ENCODE measurements around the gene CIRBP.

The CIRBP gene

DNA sequence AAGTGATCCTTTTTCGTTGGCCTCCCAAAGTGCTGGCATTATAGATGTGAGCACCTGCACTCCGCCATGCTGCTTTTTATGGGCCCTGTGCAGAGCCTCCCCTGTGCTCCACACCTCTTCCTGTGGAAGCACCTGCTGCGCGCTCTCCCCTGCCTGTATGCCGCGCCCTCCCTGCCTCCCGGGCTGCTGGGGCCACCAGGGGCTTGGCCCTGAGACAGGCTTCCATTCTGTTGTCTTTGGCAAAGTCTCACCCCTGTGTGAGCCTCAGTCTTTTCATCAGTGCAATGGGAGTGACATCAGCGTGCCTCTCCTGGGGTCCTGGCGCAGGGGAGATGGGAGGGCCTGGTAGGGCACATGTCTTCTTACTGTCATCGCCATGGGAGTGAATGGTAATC, 7.5 kb downstream of the CIRBP start:
- FAIRE-seq (no peak), DNase-seq (ENCODE audit: insufficient read length, low spot score) (no peak)

DNA sequence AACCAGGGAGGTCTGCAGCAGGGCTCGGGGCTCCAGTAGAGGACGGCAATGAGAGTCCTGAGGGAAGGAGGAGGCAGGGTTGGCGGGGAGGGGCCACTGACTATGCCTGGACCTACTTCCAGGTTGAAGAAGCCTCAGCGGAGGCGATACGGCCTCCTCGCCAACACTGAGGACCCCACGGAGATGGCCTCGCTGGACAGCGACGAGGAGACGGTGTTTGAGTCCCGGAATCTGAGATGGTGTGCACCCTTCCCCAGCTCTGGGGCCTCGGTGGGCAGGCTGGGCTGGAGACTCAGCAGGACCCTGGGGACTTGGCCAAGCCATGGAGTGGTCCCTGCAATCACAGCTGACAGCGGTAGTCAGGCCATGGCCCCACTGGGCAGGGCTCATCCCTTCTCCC, 7.9 kb downstream of the CIRBP start:
- DNase-seq (ENCODE audit: insufficient read length, low spot score) (no peak), FAIRE-seq (no peak)

DNA sequence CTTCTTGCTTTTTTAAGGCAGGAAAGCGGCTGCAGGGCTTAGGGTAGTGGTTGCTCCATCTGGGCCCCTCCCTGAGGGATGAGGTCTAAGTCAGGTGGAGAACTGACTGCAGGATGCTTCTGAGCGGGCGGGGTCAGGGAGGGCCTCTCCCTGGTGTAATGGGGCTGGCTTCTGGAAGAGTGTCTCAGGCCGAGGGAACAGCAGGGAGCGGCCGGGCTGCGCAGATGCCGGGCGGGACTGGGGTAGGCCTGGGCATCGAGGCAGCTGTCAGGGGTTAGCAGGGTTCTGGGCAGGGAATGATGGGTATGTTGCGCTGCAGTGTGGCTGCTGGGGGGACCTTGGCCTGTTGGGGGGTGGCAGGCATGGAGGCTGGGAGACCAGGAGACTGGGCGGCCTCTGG, 8.9 kb downstream of the CIRBP start:
- FAIRE-seq: no peak

DNA sequence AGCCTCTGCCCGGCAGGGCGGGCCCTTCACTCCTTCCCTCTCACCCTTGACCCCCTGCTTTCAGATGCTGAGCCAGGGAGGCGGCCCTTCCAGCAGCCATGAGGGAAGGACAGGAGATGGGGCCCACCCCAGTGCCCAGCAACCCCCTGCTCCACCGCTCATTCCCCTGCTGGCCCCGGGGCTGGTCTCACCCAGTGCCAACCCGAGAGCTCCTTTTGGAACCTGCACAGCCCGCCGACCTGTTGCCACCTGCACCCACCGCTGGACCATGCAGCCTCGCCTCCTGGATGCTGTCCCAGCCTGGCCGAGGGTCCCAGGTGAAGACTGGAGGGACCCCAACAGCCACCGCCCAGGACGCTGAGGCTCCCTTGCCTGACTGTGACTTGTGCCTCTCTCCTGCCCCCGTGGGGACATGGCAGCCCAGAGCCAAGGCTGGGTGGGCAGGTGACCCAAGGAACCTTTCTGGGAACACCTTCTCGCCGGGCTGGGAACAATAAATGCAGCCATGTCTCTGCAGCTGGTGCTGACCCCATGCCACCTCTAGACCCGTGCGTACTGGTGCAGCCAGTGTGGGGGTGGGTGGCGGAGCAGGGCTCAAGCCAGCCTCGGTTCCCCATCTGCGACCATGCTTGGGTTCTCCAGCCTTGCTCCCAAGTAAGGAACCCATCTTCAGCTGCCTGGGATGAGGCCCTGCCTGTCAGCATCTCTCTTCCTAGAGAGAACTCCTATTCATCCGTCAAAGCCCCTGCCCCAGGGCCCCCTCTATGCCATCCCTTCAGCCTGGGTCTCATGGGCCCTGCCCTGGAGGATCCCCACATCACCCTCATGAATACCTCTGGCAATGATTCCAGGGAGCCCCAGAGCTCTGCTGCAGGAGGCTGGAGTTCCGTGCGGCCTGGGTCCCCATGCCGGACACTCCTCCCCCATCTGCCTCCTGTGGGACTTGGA, 9.9 kb downstream of the CIRBP start:
- FAIRE-seq: no peak

More for the DNA sequence above, 8.9 kb downstream of the CIRBP start:
- DNase-seq (ENCODE audit: insufficient read length, low spot score): no peak

DNA sequence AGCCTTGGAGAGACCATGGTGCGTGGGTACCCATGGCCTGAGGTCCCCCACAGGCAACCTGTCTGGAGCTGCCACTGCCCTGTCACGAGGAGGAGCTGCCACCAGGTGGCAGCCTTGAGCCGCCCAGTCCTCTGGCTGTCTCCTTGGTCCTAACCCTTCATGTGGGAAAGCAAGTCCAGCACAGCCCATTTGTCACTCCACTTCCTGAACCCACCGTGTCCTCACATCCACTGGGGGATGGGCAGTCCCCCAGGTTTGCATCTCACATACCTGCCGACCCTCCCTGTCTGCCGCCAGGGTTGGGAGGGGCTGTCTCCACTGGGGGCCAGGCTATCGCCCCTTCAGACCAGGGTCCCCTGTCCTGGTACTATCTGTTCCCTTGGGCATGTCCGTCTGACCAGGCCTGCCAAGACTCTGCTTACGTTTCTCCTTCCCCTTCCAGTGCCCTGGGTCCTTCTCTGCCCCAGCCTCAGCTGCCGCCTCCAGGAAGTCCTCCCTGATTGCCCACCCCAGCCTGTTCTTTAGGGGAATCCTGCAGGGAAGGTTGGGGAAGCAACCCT, 10.7 kb downstream of the CIRBP start:
- peak; percentile 87 for FAIRE-seq
- peak; percentile 97 for DNase-seq (ENCODE audit: insufficient read length, low spot score)

More for the DNA sequence above, 9.9 kb downstream of the CIRBP start:
- no peak for DNase-seq (ENCODE audit: insufficient read length, low spot score)

GRCh38 chr19:1280636-1281568, 11.8 kb downstream of the CIRBP start:
- DNase-seq (ENCODE audit: insufficient read length, low spot score): no peak
- no peak for FAIRE-seq

GRCh38 chr19:1281569-1282287, 12.6 kb downstream of the CIRBP start:
- DNase-seq (ENCODE audit: insufficient read length, low spot score) (no peak), FAIRE-seq (no peak)

- no peak for FAIRE-seq
- DNase-seq (ENCODE audit: insufficient read length, low spot score): no peak
These were observed 13.6 kb downstream of the CIRBP start for GRCh38 chr19:1282588-1283206.

- no peak for FAIRE-seq
- DNase-seq (ENCODE audit: insufficient read length, low spot score): no peak
These were observed 14.2 kb downstream of the CIRBP start for GRCh38 chr19:1283207-1283916.

DNA sequence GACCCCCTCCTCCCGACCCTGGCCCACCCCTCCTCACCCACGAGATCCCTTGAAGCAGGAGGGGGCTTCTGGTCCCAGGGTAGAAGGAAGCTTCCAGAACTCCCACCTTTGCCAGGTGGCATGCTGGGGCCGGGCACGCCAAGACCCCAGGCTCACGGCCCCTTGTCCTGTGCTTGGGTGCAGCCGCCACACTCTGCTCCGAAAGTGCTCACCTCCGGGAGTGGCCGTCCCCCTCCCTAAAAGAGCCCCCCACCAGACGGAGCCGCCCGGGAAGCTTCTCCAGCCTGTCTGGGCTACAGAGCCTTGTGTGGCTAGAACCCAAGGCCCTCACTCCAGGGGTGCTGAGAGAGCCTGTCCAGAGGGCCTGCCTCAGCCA, 14.8 kb downstream of the CIRBP start:
- no peak for FAIRE-seq
- no peak for DNase-seq (ENCODE audit: insufficient read length, low spot score)

DNA sequence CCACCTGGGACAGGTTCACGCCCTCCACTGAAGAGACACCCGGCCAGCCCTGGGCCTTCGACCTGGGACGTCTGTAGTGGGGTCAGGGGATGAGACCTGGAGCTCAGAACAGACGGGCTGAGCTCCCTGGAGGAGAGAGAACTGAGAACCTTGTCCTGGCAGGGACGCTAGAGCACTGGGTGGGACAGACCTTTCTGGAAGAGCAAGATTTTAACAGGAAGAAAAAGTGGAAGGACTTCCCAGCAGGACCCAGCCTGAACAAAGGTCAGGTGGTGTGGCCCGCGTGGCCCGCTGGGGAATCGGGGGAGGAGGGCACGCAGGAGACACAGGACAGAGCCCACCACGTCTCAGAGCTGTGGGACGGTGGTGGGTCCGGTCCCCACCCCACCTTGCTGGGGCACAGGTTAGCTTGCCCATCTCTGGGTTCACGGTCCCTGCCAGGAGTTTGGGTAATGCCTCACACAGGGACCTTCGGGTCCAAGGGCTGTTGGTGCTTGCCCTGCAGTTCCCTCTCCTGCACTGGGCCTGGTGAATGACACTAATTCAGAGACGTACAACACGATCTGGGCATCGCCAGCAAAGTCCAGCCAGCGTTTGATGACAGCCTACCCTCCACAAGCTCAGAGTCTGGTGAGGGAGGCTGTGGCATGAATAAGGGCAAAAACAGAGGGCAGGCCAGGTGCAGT, 15.3 kb downstream of the CIRBP start:
- DNase-seq (ENCODE audit: insufficient read length, low spot score) (no peak), FAIRE-seq (no peak)

DNA sequence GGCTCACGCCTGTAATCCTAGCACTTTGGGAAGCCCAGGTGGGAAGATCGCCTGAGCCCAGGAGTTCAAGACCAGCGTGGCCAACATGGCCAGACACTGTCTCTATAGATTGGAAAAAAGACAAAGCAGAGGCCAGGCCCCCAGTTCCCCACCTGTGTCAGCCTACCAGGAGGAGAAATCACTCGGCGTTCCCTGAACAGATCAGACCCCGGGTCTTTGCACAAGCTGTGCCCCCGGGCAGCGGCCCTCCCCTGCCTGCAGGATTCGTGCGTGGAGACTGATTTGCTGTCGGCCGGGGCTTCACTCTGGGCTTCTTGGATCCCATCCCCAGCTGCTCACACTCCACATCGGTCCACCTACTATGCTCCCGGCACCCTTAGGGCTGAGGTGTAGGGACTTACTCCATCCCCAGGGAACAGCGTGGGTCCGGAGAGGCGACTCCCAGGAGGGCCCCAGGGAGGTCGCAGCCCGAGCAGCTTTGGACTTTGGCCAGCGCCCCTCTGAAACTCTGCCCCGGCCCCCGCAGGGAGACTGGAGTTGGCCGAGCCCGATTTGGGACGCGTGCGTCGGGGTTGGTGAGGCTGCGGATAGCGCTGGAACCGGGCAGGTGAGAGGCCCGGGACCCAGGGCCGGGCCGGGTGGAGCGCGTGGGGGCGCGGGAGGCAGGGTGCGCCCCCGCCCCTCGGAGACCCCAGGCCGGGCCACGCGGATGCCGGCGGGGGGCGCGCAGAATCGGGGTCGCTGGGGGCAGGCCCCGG, 16.0 kb downstream of the CIRBP start:
- DNase-seq (ENCODE audit: insufficient read length, low spot score) (no peak), FAIRE-seq (no peak)

DNA sequence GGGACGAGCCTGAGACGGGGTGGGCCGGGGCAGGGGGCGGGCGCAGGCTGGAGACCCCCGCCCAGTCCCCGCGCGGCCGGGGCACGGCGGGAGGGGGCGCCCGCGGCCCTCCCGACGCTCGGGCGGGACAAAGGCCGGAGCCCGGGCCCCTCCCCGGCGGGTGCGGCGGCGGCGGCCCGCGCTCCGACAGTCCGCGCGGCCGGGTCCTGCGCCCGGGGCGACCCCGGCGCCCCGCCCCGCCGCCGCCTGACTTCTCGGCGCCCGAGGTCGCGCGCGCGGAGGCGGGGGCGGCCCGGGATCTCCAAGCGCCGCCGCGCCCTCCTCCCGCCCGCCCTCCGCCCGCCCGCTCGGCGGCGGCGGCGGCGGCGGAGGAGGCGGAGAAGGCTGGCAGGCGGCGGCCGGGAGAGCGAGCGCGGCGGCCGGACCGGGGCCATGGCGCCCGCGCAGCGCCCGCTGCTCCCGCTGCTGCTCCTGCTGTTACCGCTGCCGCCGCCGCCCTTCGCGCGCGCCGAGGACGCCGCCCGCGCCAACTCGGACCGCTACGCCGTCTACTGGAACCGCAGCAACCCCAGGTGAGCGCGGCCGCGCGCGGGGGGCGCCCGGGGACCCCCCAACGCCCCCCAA, 16.7 kb downstream of the CIRBP start, which contains the start of gene EFNA2:
TSS of gene EFNA2 (plus strand) at position 137 of the 624 bp plus-strand sequence. CDS start at position 433, 296 bp downstream.
- DNase-seq (ENCODE audit: insufficient read length, low spot score) (no peak), FAIRE-seq (no peak)

DNA sequence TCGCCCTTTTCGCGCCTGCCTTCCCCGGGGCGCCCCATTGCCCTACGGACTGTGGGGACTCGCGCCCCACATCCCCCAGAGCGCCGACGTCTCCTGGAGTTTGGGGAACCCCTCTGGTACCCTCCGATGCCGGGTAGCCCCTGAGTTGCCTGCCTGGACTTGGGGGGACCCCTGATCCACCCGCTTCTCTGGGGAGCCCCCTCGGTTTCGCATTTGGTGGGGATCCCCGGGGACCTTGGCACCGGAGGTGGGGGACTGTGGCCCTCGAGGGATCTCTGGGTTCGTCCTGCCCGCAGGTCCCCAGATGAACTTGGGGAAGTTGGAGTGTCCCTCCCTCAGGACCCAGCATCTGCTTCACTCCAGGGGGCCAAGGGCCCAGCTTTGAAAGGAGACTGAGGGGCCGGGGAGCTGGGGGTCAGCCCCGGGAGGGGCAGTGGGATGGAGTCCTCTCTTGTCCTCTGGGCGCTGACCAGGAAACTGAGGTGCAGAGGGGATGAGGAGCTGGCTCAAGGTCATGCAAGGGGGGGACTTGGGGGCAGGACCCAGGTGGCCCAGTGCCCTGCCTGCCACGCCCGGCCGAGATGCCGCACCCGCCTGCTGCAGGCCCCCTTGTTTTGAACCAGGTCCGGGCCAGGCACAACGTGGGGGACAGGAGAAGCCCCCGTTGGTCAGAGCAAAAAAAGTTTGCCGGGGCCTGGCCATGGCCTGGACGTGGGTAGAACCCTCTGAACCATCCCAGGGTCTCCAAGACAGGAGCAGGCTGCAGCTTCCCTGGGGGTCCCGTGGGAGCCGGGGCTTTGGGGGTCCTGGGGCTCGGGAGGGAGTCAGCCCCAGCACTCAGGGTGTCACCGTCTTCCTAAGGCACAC, 17.6 kb downstream of the CIRBP start:
- DNase-seq (ENCODE audit: insufficient read length, low spot score) (no peak), FAIRE-seq (no peak)

- FAIRE-seq: no peak
- DNase-seq (ENCODE audit: insufficient read length, low spot score): no peak
These were observed 18.5 kb downstream of the CIRBP start for GRCh38 chr19:1287354-1288225.

- FAIRE-seq (no peak), DNase-seq (ENCODE audit: insufficient read length, low spot score) (no peak)
These were observed 19.1 kb downstream of the CIRBP start for GRCh38 chr19:1288226-1288612.
